ENCODE results near the gene INAFM2.

- no peak for TF ChIP-seq FOSL1 (IDR thresholded peaks at IDR 0.05; ENCODE audit: low read depth)
- TF ChIP-seq CTCF (IDR thresholded peaks at IDR 0.05 in 2 of 3, conservative IDR thresholded peaks at IDR 0.05 in 1 of 3; ENCODE audit: borderline replicate concordance in 1 of 3, insufficient read depth in 1 of 3, low read depth in 2 of 3, low read length in 2 of 3), result no peak
- no peak for TF ChIP-seq MAX (IDR thresholded peaks at IDR 0.05)
- no peak for TF ChIP-seq SRF (IDR thresholded peaks at IDR 0.05; ENCODE audit: low read depth)
- TF ChIP-seq POLR2A (IDR thresholded peaks at IDR 0.05; ENCODE audit: borderline replicate concordance, extremely low read depth, insufficient read depth, insufficient read length), result no peak
- TF ChIP-seq ATF3 (IDR thresholded peaks at IDR 0.05), result no peak
- no peak for TF ChIP-seq EZH2 (IDR thresholded peaks at IDR 0.05)
- TF ChIP-seq REST (IDR thresholded peaks at IDR 0.05; ENCODE audit: low read depth), result no peak
- no peak for TF ChIP-seq RAD21 (IDR thresholded peaks at IDR 0.05; ENCODE audit: low read depth)
- no peak for TF ChIP-seq ZNF274 (IDR thresholded peaks at IDR 0.05; ENCODE audit: low read depth, low read length)
- TF ChIP-seq ZFX (IDR thresholded peaks at IDR 0.05), result no peak
- TF ChIP-seq POLR2AphosphoS5 (IDR thresholded peaks at IDR 0.05; ENCODE audit: low read depth, low read length), result no peak
- no peak for TF ChIP-seq SP1 (IDR thresholded peaks at IDR 0.05; ENCODE audit: low read depth)
- TF ChIP-seq JUND (IDR thresholded peaks at IDR 0.05), result no peak
These were observed 20.7 kb downstream of the INAFM2 start for GRCh38 chr15:40344217-40344616.

All from HCT116 (cell line).